ENCODE results near the gene COBL. TPM values are rescaled to one million over a fixed set of nuclear protein-coding genes. Genes with fewer than 3 reads are reported as not detected.

COBL gene
- total RNA-seq, 2 donors from 2014 or later: 66.1 to 75.7 TPM

GRCh38 chr7:51244885-51245284, 71.7 kb downstream of the COBL start:
- intact Hi-C loops (cut with DNase I, micrococcal nuclease): no loop called here
- no peak for DNase-seq
- ATAC-seq: no peak

GRCh38 chr7:51244053-51244452, 72.6 kb downstream of the COBL start:
- DNase-seq: no peak
- intact Hi-C loops (cut with DNase I, micrococcal nuclease): no loop called here
- ATAC-seq: no peak

- DNase-seq: no peak
- ATAC-seq: no peak
- intact Hi-C loops (cut with DNase I, micrococcal nuclease): no loop called here
Observed at GRCh38 chr7:51243631-51244030, 73.0 kb downstream of the COBL start.

- DNase-seq (no peak), ATAC-seq (no peak)
- intact Hi-C loops (cut with DNase I, micrococcal nuclease): no loop called here
Observed at GRCh38 chr7:51242881-51243518, 73.6 kb downstream of the COBL start.

- no peak for DNase-seq
- intact Hi-C loops (cut with DNase I, micrococcal nuclease): no loop called here
- peak; percentile 15 for ATAC-seq
Observed at GRCh38 chr7:51242007-51242691, 74.5 kb downstream of the COBL start.

GRCh38 chr7:51240868-51241267, 75.7 kb downstream of the COBL start:
- intact Hi-C loops (cut with DNase I, micrococcal nuclease): no loop called here
- DNase-seq (no peak), ATAC-seq (no peak)

- DNase-seq (no peak), ATAC-seq (no peak)
- intact Hi-C loops (cut with DNase I, micrococcal nuclease): no loop called here
Observed at GRCh38 chr7:51239691-51240090, 76.9 kb downstream of the COBL start.

- intact Hi-C loops (cut with DNase I, micrococcal nuclease): no loop called here
- DNase-seq: no peak
- ATAC-seq: no peak
Observed at GRCh38 chr7:51238981-51239495, 77.6 kb downstream of the COBL start.

GRCh38 chr7:51237446-51238133, 79.0 kb downstream of the COBL start:
- peak in 1 of 2 donors; percentile 38 for DNase-seq
- ATAC-seq: peak; percentile 81
- intact Hi-C loops (cut with DNase I, micrococcal nuclease): no loop called here

- intact Hi-C loops (cut with DNase I, micrococcal nuclease): no loop called here
- no peak for ATAC-seq
- DNase-seq: no peak
Observed at GRCh38 chr7:51236470-51237132, 80.0 kb downstream of the COBL start.

GRCh38 chr7:51235593-51236313, 80.9 kb downstream of the COBL start:
- DNase-seq (no peak), ATAC-seq (no peak)
- intact Hi-C loops (cut with DNase I, micrococcal nuclease): no loop called here

- intact Hi-C loops (cut with DNase I, micrococcal nuclease): no loop called here
- ATAC-seq: no peak
Observed at GRCh38 chr7:51234609-51235308, 81.8 kb downstream of the COBL start.

GRCh38 chr7:51234139-51234538, 82.5 kb downstream of the COBL start:
- no peak for ATAC-seq
- intact Hi-C loops (cut with DNase I, micrococcal nuclease): no loop called here
- DNase-seq: no peak

More at GRCh38 chr7:51234609-51235308, 81.8 kb downstream of the COBL start:
- no peak for DNase-seq

GRCh38 chr7:51233374-51233773, 83.2 kb downstream of the COBL start:
- intact Hi-C loops (cut with DNase I, micrococcal nuclease): no loop called here
- ATAC-seq: no peak

GRCh38 chr7:51230723-51231122, 85.9 kb downstream of the COBL start:
- ATAC-seq (no peak), DNase-seq (no peak)
- intact Hi-C loops (cut with DNase I, micrococcal nuclease): no loop called here

More at GRCh38 chr7:51233374-51233773, 83.2 kb downstream of the COBL start:
- no peak for DNase-seq

- ATAC-seq (no peak), DNase-seq (no peak)
- intact Hi-C loops (cut with DNase I, micrococcal nuclease): no loop called here
Observed at GRCh38 chr7:51230324-51230625, 86.3 kb downstream of the COBL start.

- ATAC-seq (no peak), DNase-seq (no peak)
- intact Hi-C loops (cut with DNase I, micrococcal nuclease): no loop called here
Observed at GRCh38 chr7:51229620-51230323, 86.8 kb downstream of the COBL start.

- no peak for DNase-seq
- no peak for ATAC-seq
- intact Hi-C loops (cut with DNase I, micrococcal nuclease): no loop called here
Observed at GRCh38 chr7:51229106-51229537, 87.5 kb downstream of the COBL start.

Data from left colon (tissue), 2 donors.